DMS153 treated with DMSO at 0.1 percent for 48 hours (cell line): ENCODE results near the gene ADM.
"Not testable (repeated sequence)": the region's sequence is repeated elsewhere in the genome, so short reads cannot be mapped to it uniquely, and the experiment has no call there.

ENCODE experiments used
- DNase-seq: peaks from one replicate; lab custom pipeline; 2025; ENCODE audit not compliant: unreplicated experiment; lab: John Stamatoyannopoulos, UW

The ADM gene

GRCh38 chr11:10304495-10305261, at the start of gene ADM:
Gene ADM (plus strand): TSS chr11:10305073. CDS start chr11:10305701, 628 bp downstream.
- peak; percentile 80 for DNase-seq

- no peak for DNase-seq
Observed at GRCh38 chr11:10255388-10256125, 49.3 kb upstream of the ADM start.

- no peak for DNase-seq
Observed at GRCh38 chr11:10257478-10257877, 47.4 kb upstream of the ADM start.

DNA sequence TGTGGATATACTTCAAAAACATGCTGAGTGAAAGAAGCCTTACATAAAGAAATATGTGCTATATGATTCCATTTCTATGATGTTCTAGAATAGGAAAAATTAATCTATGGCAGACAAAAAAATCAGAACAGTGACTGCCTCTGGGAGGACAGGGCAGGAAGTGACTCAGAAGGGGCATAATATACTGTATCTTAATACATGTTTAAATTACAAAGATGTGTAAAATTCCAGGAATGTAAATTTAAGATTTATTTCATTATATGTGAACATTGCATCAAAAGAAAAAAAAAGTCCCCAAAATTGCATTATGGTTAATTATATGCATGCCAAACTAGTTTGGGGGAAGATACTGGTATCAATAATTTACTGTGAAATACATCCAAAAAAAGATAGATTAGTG, 43.1 kb upstream of the ADM start:
- no peak for DNase-seq

- no peak for DNase-seq
Observed at GRCh38 chr11:10263929-10264328, 40.9 kb upstream of the ADM start.

GRCh38 chr11:10264716-10265115, 40.2 kb upstream of the ADM start:
- DNase-seq, result not testable (repeated sequence)

GRCh38 chr11:10265936-10266335, 38.9 kb upstream of the ADM start:
- no peak for DNase-seq

GRCh38 chr11:10267821-10268220, 37.1 kb upstream of the ADM start:
- no peak for DNase-seq

DNA sequence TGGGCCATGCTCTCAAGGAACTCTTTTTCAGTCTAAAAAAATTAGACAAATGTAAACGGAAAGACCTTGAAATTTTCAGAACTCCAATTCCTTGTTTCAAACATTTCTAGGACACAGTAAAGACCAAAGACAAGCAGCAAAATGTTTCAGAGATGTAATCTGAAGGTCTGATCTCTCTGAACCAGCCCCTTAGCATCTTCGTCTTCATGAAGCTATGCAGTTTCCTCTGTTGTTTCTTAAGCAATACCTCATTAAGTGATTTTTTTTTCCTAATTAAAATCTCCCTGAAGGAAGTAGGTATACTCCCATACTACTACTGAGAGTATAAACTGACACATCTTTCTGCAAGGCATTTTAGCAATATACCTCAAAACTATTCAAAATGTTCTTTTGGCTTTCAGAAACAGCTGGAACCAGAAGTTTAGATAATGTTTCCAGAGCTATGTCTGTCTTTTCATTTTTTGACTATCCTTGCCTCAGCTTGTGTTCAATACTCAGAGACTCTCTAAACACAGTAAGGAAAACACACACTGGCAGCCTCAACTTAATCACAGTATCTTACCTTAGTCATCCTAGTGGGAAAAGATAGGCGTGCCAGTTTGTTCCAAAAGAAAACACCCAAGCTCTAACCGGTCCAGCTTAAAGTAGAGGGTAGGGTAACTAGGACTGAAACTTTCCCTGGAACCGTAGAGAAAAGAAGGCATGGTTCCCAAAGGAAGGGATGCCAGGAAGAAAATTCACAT, 36.0 kb upstream of the ADM start:
- no peak for DNase-seq

GRCh38 chr11:10272132-10272531, 32.7 kb upstream of the ADM start:
- DNase-seq, result no peak

GRCh38 chr11:10273738-10274137, 31.1 kb upstream of the ADM start:
- no peak for DNase-seq

GRCh38 chr11:10274726-10275125, 30.1 kb upstream of the ADM start:
- DNase-seq, result no peak

- no peak for DNase-seq
Observed at GRCh38 chr11:10275714-10276113, 29.2 kb upstream of the ADM start.

DNA sequence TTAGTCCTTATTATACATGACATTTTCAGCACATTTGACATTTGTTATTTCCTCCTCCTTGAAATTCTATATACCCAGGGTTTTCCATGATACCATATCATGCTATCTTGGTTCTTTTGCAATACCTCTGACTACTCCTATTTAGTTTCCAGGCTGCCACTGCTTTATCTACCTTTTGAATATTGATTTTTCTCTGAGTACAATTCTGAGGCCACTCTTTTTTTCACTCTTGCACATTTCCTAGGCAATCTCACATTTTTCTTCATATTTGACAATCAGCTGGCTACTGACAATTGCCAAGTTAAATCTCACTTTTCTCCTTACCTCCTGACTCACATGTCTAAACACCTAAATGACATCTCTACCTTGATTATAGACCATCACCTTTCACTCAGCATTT, 22.8 kb upstream of the ADM start:
- DNase-seq, result no peak

- DNase-seq, result no peak
Observed at GRCh38 chr11:10283991-10284390, 20.9 kb upstream of the ADM start.

DNA sequence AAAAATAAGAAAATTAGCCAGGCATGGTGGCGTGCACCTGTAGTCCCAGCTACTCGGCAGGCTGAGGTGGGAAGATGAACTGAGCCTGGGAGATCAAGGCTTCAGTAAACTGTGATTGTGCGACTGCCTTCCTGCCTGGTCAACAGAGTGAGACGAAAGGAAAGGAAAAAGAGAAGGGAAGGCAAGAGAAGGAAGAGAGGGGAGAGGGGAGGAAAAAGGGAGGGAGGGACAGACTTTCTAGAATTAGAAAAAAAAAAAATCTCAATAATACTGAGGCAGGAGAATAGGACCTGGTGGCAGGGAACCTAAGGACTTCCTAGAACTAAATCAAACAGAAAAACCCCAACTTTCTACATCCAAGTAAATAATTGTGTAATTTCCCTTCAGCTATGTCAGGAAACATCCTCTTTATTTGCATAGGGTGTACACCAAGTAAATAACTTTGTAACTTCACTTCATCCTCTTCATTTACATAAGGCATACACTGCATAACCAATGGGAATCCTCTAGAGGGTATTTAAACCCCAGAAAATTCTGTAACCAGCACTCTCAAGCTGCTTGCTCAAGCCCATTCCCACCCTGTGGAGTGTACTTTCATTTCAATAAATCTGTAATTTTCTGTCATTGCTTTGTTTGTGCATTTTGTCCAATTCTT, 19.6 kb upstream of the ADM start:
- no peak for DNase-seq

GRCh38 chr11:10287140-10287539, 17.7 kb upstream of the ADM start:
- DNase-seq, result no peak

DNA sequence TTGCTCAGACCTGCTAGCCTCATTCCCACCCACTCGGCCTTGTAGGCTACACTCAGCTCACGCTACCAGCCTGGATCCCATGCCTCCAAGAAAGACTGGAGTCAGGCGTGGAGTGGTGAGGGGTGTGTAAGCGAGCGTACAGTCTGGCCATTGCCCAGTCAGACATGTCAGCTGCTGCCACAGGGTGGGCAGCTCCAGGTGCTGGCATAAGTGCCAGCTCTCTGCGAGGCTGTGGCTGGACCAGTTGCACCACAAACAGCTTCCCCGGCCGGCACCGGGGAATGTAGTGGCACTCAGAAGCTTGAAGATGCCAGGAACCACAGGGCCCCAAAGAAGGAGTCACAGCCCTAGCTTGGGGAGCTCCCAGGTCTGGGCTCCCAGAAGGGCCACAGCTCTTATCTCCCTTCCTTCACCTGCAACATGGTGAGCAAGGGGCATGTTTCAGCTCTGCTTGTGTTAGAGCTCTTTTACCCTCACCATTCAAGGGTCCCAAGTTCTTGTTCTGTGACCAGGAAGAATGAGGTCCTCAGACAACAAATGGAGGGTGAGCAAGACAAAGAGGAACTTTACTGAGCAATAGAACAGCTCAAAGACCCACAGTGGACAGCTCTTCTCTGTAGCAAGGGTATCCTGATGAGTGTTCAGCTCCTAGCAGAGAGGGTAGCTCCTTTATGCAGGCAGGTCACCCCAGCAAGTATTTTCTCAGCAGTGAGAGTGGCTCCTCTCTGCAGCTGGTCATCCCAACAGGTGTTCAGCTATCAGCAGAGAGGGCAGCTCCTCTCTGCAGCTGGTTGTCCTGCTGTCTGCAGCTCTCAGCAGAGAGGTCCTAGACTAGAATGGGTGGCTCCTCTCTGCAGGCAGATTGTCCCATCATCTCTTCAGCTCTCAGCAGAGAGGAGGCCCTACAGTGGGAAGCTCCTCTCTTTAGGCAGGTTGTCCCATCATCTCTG, 16.8 kb upstream of the ADM start:
- DNase-seq, result no peak

DNA sequence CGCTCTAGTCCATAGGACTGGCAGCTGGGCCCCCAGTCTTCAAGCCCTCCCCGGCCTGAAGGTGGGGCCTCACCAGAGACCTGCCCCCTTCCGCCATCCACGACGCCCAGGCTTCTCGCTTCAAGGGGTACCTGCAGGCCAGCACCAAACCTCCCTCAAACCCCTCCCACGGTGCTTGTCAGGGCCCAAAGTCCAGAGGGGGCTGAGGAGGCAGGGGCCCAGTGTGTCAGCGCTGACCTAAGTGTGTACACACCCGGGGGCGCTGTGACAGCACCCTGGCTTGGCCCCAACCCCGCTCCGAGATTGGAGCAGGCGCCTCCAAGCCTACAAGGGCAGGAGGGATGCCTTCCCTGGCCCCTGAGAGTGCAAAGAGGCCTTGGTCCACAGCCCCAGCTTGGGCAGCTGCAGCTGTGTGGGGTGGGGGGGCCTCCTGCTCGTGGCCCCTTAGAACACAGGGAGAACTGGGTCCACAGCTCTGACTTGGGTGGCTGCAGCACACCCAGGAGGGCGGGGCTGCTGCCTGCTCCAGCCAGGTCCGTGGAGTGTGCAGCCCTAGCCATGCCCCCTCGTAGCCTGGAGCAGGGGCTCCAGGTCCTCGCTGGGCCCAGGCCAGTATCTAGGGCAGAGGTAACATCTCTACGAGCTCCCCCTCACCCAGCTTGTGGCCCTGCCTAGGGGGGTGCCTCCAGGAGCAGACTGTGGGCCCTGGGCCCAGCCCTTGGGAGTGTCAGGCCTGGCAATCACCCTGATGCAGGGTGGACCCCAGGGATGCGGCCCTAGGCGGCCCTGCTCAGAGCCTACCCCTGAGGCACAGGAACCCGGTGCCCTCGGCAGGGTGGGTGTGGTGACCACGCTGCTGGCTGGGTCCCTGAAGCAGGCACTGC, 15.8 kb upstream of the ADM start:
- no peak for DNase-seq
